HEK293 (cell line): ENCODE data around the gene ZSCAN1.

Experiments used
- CTCF ChIA-PET: fragments of 350-600 bp; formaldehyde crosslinking; extraction: SDS; loops from one replicate; lab custom pipeline; 2021; ENCODE audit warnings: antibody characterized with exemption; lab: Yijun Ruan, JAX
- POLR2A ChIA-PET: fragments of 300-600 bp; formaldehyde crosslinking; extraction: SDS; loops from one replicate; lab custom pipeline; 2020; ENCODE audit warnings: antibody characterized with exemption, inconsistent platforms; lab: Yijun Ruan, JAX
- H3K27ac ChIP-seq: fragments of 200-500 bp; sonication (Bioruptor generic); 2 replicates; pipeline ENCODE4 v1.5.1; 2014; ENCODE audit warnings: low read depth, low read length, control low read depth, inconsistent platforms; ENCODE audit errors: extremely low read depth
- H3K36me3 ChIP-seq, 2 experiments: fragments of 200-500 bp in 1 of 2; sonication (Bioruptor generic) in 1 of 2; 1 replicate in 1 of 2; 2 replicates in 1 of 2; pipeline ENCODE4 v1.5.1; 2014 to 2017; ENCODE audit warnings: inconsistent platforms in 2 of 2, low read length in 2 of 2; ENCODE audit not compliant: control insufficient read depth in 2 of 2, insufficient read depth in 1 of 2
- H3K4me1 ChIP-seq: fragments of 200-500 bp; sonication (Bioruptor generic); 2 replicates; pipeline ENCODE4 v1.5.1; 2014; ENCODE audit warnings: mild to moderate bottlenecking, low read length, inconsistent platforms; ENCODE audit not compliant: control insufficient read depth, insufficient read depth
- H3K4me3 ChIP-seq: 2 replicates; pipeline ENCODE4 v1.5.1; 2011; ENCODE audit warnings: low read depth, mild to moderate bottlenecking, control low read depth, low read length, moderate library complexity
- H3K9me3 ChIP-seq: fragments of 200-500 bp; sonication (Bioruptor generic); 2 replicates; pipeline ENCODE4 v1.5.1; 2014; ENCODE audit warnings: low read depth, low read length, inconsistent platforms; ENCODE audit not compliant: control insufficient read depth, insufficient read depth
- BCL11A ChIP-seq: fragments of 450-650 bp; formaldehyde crosslinking; IDR thresholded peaks from 2 replicates; pipeline ENCODE4 v1.5.1; 2016; ENCODE audit warnings: low read depth, missing biosample characterization, missing genetic modification characterization
- MYNN ChIP-seq: fragments of 450-650 bp; formaldehyde crosslinking; IDR thresholded peaks from 2 replicates; pipeline ENCODE4 v1.5.1; 2016; ENCODE audit warnings: missing biosample characterization, missing genetic modification characterization, borderline replicate concordance
- SCRT1 ChIP-seq: fragments of 450-650 bp; formaldehyde crosslinking; IDR thresholded peaks from 2 replicates; pipeline ENCODE4 v1.5.1; 2016; ENCODE audit warnings: missing biosample characterization, missing genetic modification characterization, borderline replicate concordance
- SCRT2 ChIP-seq: fragments of 450-650 bp; formaldehyde crosslinking; IDR thresholded peaks from 2 replicates; pipeline ENCODE4 v1.5.1; 2016; ENCODE audit warnings: missing biosample characterization, missing genetic modification characterization
- SP7 ChIP-seq: fragments of 450-650 bp; formaldehyde crosslinking; IDR thresholded peaks from 2 replicates; pipeline ENCODE4 v1.5.1; 2016; ENCODE audit warnings: missing biosample characterization, missing genetic modification characterization
- ZBTB20 ChIP-seq: fragments of 450-650 bp; formaldehyde crosslinking; IDR thresholded peaks from 2 replicates; pipeline ENCODE4 v1.5.1; 2016; ENCODE audit warnings: missing biosample characterization, missing genetic modification characterization
- ZBTB21 ChIP-seq: fragments of 450-650 bp; formaldehyde crosslinking; IDR thresholded peaks from 2 replicates; pipeline ENCODE4 v1.5.1; 2017; ENCODE audit warnings: missing biosample characterization, missing genetic modification characterization
- ZNF132 ChIP-seq: fragments of 450-650 bp; formaldehyde crosslinking; IDR thresholded peaks from 2 replicates; pipeline ENCODE4 v1.5.1; 2017; ENCODE audit warnings: missing biosample characterization, missing genetic modification characterization, borderline replicate concordance
- ZNF140 ChIP-seq: fragments of 450-650 bp; formaldehyde crosslinking; IDR thresholded peaks from 2 replicates; pipeline ENCODE4 v1.5.1; 2016; ENCODE audit warnings: missing biosample characterization, missing genetic modification characterization
- ZNF184 ChIP-seq: fragments of 450-650 bp; IDR thresholded peaks from 2 replicates; pipeline ENCODE4 v1.5.1; 2018; ENCODE audit warnings: missing biosample characterization, mild to moderate bottlenecking, missing genetic modification characterization
- ZNF324 ChIP-seq: fragments of 450-650 bp; formaldehyde crosslinking; IDR thresholded peaks from 2 replicates; pipeline ENCODE4 v1.5.1; 2016; ENCODE audit warnings: missing biosample characterization, missing genetic modification characterization
- ZNF473 ChIP-seq: fragments of 450-650 bp; formaldehyde crosslinking; IDR thresholded peaks from 2 replicates; pipeline ENCODE4 v1.5.1; 2017; ENCODE audit warnings: missing biosample characterization, missing genetic modification characterization
- ZNF544 ChIP-seq: fragments of 450-650 bp; formaldehyde crosslinking; IDR thresholded peaks from 2 replicates; pipeline ENCODE4 v1.5.0; 2017; ENCODE audit warnings: missing biosample characterization, missing genetic modification characterization
- ZNF555 ChIP-seq: fragments of 450-650 bp; formaldehyde crosslinking; conservative IDR thresholded peaks from 2 replicates; pipeline ENCODE4 v1.5.1; 2017; ENCODE audit warnings: missing biosample characterization, mild to moderate bottlenecking, missing genetic modification characterization, inconsistent platforms
- TF ChIP-seq, protein P1 (sequence below): fragments of 450-650 bp; formaldehyde crosslinking; IDR thresholded peaks from 2 replicates; pipeline ENCODE4 v1.5.1; 2016; ENCODE audit warnings: missing biosample characterization, missing genetic modification characterization
- TF ChIP-seq, protein P2 (sequence below): fragments of 450-650 bp; formaldehyde crosslinking; IDR thresholded peaks from 2 replicates; pipeline ENCODE4 v1.5.1; 2016; ENCODE audit warnings: missing biosample characterization, missing genetic modification characterization, borderline replicate concordance
- TF ChIP-seq, protein P3 (sequence below): fragments of 450-650 bp; formaldehyde crosslinking; IDR thresholded peaks from 2 replicates; pipeline ENCODE4 v1.5.1; 2016; ENCODE audit warnings: missing biosample characterization, missing genetic modification characterization
- TF ChIP-seq, protein P4 (sequence below): fragments of 450-650 bp; formaldehyde crosslinking; conservative IDR thresholded peaks from 2 replicates; pipeline ENCODE4 v1.5.1; 2016; ENCODE audit warnings: low read depth, missing biosample characterization, missing genetic modification characterization
- TF ChIP-seq, protein P5 (sequence below): fragments of 450-650 bp; formaldehyde crosslinking; IDR thresholded peaks from 2 replicates; pipeline ENCODE4 v1.5.0; 2017; ENCODE audit warnings: missing biosample characterization, missing genetic modification characterization, borderline replicate concordance

ZSCAN1 gene

DNA sequence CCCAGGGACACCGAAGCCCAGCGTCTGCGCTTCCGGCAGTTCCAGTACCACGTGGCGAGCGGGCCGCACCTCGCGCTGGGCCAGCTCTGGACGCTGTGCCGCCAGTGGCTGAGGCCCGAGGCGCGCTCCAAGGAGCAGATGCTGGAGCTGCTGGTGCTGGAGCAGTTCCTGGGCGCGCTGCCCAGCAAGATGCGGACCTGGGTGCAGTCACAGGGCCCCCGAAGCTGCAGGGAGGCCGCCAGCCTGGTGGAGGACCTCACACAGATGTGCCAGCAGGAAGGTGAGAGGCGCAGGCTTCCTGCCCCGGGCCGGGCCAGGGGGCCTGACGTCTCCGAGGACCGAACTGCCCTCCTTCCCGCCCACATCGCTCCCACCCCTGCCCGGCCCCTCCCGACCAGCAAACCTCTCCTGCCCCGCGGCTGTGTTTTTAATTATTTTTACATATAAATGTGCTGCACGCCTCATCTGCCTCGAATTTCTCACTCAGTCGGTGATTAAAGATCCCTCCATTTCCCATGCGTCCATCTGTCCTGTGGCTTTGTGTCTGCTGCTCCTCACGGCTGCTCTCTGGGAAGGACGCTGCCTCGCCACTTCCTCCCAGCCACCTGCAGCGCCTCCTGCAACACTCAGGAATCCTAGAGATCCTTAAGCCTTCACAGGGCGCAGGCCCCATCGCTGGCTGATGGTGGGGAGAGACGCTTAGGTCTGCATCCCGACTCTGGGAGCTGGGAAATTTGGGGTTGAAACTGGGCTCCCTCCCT lies 4.3 kb downstream of the ZSCAN1 start:
- Histone ChIP-seq H3K4me1 (no peaks in the 10 kb centered on the region), H3K9me3 (no peaks in the 10 kb centered on the region), H3K27ac (no peak overlapping the region), H3K4me3 (no peak overlapping the region), H3K36me3 (no peaks in the 10 kb centered on the region)
- TF ChIP-seq, protein P1, sequence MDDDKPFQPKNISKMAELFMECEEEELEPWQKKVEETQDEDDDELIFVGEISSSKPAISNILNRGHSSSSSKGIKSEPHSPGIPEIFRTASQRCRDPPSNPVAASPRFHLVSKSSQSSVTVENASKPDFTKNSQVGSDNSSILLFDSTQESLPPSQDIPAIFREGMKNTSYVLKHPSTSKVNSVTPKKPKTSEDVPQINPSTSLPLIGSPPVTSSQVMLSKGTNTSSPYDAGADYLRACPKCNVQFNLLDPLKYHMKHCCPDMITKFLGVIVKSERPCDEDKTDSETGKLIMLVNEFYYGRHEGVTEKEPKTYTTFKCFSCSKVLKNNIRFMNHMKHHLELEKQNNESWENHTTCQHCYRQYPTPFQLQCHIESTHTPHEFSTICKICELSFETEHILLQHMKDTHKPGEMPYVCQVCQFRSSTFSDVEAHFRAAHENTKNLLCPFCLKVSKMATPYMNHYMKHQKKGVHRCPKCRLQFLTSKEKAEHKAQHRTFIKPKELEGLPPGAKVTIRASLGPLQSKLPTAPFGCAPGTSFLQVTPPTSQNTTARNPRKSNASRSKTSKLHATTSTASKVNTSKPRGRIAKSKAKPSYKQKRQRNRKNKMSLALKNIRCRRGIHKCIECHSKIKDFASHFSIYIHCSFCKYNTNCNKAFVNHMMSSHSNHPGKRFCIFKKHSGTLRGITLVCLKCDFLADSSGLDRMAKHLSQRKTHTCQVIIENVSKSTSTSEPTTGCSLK (tag by site-specific recombination): no peak
- TF ChIP-seq, protein P2, sequence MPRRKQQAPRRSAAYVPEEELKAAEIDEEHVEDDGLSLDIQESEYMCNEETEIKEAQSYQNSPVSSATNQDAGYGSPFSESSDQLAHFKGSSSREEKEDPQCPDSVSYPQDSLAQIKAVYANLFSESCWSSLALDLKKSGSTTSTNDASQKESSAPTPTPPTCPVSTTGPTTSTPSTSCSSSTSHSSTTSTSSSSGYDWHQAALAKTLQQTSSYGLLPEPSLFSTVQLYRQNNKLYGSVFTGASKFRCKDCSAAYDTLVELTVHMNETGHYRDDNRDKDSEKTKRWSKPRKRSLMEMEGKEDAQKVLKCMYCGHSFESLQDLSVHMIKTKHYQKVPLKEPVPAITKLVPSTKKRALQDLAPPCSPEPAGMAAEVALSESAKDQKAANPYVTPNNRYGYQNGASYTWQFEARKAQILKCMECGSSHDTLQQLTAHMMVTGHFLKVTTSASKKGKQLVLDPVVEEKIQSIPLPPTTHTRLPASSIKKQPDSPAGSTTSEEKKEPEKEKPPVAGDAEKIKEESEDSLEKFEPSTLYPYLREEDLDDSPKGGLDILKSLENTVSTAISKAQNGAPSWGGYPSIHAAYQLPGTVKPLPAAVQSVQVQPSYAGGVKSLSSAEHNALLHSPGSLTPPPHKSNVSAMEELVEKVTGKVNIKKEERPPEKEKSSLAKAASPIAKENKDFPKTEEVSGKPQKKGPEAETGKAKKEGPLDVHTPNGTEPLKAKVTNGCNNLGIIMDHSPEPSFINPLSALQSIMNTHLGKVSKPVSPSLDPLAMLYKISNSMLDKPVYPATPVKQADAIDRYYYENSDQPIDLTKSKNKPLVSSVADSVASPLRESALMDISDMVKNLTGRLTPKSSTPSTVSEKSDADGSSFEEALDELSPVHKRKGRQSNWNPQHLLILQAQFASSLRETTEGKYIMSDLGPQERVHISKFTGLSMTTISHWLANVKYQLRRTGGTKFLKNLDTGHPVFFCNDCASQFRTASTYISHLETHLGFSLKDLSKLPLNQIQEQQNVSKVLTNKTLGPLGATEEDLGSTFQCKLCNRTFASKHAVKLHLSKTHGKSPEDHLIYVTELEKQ (tag by site-specific recombination): no peak
- TF ChIP-seq ZBTB20 (no peak), ZNF555 (tag by site-specific recombination) (no peak), ZNF473 (no peak), ZBTB21 (tag by site-specific recombination) (no peak), SP7 (tag by site-specific recombination) (no peak), ZNF132 (tag by site-specific recombination) (no peak), ZNF184 (tag by site-specific recombination) (no peak), ZNF324 (no peak), MYNN (no peak), SCRT2 (tag by site-specific recombination) (no peak), ZNF544 (tag by site-specific recombination) (no peak), BCL11A (tag by site-specific recombination) (no peak), ZNF140 (tag by site-specific recombination) (no peak), SCRT1 (tag by site-specific recombination) (no peak)
- TF ChIP-seq, protein P3, sequence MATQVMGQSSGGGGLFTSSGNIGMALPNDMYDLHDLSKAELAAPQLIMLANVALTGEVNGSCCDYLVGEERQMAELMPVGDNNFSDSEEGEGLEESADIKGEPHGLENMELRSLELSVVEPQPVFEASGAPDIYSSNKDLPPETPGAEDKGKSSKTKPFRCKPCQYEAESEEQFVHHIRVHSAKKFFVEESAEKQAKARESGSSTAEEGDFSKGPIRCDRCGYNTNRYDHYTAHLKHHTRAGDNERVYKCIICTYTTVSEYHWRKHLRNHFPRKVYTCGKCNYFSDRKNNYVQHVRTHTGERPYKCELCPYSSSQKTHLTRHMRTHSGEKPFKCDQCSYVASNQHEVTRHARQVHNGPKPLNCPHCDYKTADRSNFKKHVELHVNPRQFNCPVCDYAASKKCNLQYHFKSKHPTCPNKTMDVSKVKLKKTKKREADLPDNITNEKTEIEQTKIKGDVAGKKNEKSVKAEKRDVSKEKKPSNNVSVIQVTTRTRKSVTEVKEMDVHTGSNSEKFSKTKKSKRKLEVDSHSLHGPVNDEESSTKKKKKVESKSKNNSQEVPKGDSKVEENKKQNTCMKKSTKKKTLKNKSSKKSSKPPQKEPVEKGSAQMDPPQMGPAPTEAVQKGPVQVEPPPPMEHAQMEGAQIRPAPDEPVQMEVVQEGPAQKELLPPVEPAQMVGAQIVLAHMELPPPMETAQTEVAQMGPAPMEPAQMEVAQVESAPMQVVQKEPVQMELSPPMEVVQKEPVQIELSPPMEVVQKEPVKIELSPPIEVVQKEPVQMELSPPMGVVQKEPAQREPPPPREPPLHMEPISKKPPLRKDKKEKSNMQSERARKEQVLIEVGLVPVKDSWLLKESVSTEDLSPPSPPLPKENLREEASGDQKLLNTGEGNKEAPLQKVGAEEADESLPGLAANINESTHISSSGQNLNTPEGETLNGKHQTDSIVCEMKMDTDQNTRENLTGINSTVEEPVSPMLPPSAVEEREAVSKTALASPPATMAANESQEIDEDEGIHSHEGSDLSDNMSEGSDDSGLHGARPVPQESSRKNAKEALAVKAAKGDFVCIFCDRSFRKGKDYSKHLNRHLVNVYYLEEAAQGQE (tag by site-specific recombination): no peak
- TF ChIP-seq, protein P4, sequence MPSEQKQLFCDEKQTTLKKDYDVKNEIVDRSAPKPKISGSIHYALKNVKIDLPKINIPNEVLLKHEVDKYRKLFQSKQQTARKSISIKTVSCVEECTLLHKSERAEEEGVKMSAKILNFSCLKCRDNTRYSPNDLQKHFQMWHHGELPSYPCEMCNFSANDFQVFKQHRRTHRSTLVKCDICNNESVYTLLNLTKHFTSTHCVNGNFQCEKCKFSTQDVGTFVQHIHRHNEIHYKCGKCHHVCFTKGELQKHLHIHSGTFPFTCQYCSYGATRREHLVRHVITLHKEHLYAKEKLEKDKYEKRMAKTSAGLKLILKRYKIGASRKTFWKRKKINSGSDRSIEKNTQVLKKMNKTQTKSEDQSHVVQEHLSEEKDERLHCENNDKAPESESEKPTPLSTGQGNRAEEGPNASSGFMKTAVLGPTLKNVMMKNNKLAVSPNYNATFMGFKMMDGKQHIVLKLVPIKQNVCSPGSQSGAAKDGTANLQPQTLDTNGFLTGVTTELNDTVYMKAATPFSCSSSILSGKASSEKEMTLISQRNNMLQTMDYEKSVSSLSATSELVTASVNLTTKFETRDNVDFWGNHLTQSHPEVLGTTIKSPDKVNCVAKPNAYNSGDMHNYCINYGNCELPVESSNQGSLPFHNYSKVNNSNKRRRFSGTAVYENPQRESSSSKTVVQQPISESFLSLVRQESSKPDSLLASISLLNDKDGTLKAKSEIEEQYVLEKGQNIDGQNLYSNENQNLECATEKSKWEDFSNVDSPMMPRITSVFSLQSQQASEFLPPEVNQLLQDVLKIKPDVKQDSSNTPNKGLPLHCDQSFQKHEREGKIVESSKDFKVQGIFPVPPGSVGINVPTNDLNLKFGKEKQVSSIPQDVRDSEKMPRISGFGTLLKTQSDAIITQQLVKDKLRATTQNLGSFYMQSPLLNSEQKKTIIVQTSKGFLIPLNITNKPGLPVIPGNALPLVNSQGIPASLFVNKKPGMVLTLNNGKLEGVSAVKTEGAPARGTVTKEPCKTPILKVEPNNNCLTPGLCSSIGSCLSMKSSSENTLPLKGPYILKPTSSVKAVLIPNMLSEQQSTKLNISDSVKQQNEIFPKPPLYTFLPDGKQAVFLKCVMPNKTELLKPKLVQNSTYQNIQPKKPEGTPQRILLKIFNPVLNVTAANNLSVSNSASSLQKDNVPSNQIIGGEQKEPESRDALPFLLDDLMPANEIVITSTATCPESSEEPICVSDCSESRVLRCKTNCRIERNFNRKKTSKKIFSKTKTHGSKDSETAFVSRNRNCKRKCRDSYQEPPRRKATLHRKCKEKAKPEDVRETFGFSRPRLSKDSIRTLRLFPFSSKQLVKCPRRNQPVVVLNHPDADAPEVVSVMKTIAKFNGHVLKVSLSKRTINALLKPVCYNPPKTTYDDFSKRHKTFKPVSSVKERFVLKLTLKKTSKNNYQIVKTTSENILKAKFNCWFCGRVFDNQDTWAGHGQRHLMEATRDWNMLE (tag by site-specific recombination): no peak
- TF ChIP-seq, protein P5, sequence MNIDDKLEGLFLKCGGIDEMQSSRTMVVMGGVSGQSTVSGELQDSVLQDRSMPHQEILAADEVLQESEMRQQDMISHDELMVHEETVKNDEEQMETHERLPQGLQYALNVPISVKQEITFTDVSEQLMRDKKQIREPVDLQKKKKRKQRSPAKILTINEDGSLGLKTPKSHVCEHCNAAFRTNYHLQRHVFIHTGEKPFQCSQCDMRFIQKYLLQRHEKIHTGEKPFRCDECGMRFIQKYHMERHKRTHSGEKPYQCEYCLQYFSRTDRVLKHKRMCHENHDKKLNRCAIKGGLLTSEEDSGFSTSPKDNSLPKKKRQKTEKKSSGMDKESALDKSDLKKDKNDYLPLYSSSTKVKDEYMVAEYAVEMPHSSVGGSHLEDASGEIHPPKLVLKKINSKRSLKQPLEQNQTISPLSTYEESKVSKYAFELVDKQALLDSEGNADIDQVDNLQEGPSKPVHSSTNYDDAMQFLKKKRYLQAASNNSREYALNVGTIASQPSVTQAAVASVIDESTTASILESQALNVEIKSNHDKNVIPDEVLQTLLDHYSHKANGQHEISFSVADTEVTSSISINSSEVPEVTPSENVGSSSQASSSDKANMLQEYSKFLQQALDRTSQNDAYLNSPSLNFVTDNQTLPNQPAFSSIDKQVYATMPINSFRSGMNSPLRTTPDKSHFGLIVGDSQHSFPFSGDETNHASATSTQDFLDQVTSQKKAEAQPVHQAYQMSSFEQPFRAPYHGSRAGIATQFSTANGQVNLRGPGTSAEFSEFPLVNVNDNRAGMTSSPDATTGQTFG (tag by site-specific recombination): no peak
- POLR2A ChIA-PET: no interaction called here
- CTCF ChIA-PET: no interaction called here
